GM23248 (cell line): ENCODE measurements around the gene LMF2. TPM values are rescaled to one million over a fixed set of nuclear protein-coding genes. Genes with fewer than 3 reads are reported as not detected.
A peak's percentile ranks its signal among the peaks of the same experiment; 100 is the strongest.

Experiments used
- DNase-seq: peaks from one replicate; pipeline ENCODE4 v3.0.0-alpha.2; 2015
- H2AFZ ChIP-seq: fragments of 200-600 bp; sonication (generic); 2 replicates; pipeline ENCODE4 v1.6.1; 2016; ENCODE audit warnings: antibody characterized with exemption
- H3F3A ChIP-seq: fragments of 200-600 bp; sonication (generic); 2 replicates; pipeline ENCODE4 v1.6.1; 2016; ENCODE audit warnings: mild to moderate bottlenecking, antibody characterized with exemption, mixed run types; ENCODE audit not compliant: insufficient read depth
- H3K27ac ChIP-seq: fragments of 200-600 bp; sonication (generic); 2 replicates; pipeline ENCODE4 v1.5.1; 2016; ENCODE audit warnings: mild to moderate bottlenecking
- H3K27me3 ChIP-seq: fragments of 200-600 bp; sonication (generic); replicated peaks from 2 replicates; pipeline ENCODE4 v1.6.1; 2016; ENCODE audit warnings: mild to moderate bottlenecking; ENCODE audit not compliant: insufficient read depth
- H3K36me3 ChIP-seq: fragments of 200-600 bp; sonication (generic); 2 replicates; pipeline ENCODE4 v1.6.1; 2016; ENCODE audit warnings: low read depth, mild to moderate bottlenecking
- H3K4me1 ChIP-seq: fragments of 200-600 bp; sonication (generic); 2 replicates; pipeline ENCODE4 v1.6.1; 2016; ENCODE audit warnings: mild to moderate bottlenecking; ENCODE audit not compliant: insufficient read depth
- H3K4me2 ChIP-seq: fragments of 200-600 bp; sonication (generic); one replicate; pipeline ENCODE4 v1.6.1; 2016; ENCODE audit warnings: mild to moderate bottlenecking; ENCODE audit not compliant: unreplicated experiment
- H3K4me3 ChIP-seq: fragments of 200-600 bp; sonication (generic); 2 replicates; pipeline ENCODE4 v1.5.1; 2016; ENCODE audit warnings: mild to moderate bottlenecking
- H3K79me2 ChIP-seq: fragments of 200-600 bp; sonication (generic); 2 replicates; pipeline ENCODE4 v1.6.1; 2016; ENCODE audit warnings: mild to moderate bottlenecking; ENCODE audit not compliant: insufficient read depth
- H3K9ac ChIP-seq: fragments of 200-600 bp; sonication (generic); 2 replicates; pipeline ENCODE4 v1.6.1; 2016; ENCODE audit warnings: mild to moderate bottlenecking
- H3K9me2 ChIP-seq: fragments of 200-600 bp; sonication (generic); 2 replicates; pipeline ENCODE4 v1.6.1; 2016; ENCODE audit warnings: mixed run types, mild to moderate bottlenecking, moderate library complexity; ENCODE audit not compliant: insufficient read depth
- H3K9me3 ChIP-seq: fragments of 200-600 bp; sonication (generic); one replicate; pipeline ENCODE4 v1.6.1; 2017; ENCODE audit warnings: low read depth
- H4K20me1 ChIP-seq: fragments of 200-600 bp; sonication (generic); 2 replicates; pipeline ENCODE4 v1.6.0; 2016; ENCODE audit not compliant: insufficient read depth
- EZH2 ChIP-seq: fragments of 200-600 bp; sonication (generic); IDR thresholded peaks from 2 replicates; pipeline ENCODE4 v1.6.1; 2018; ENCODE audit warnings: antibody characterized with exemption, mild to moderate bottlenecking; ENCODE audit not compliant: insufficient read depth, poor library complexity, severe bottlenecking
- EZH2phosphoT487 ChIP-seq: fragments of 200-600 bp; sonication (generic); IDR thresholded peaks from 2 replicates; pipeline ENCODE4 v1.6.1; 2018; ENCODE audit warnings: antibody characterized with exemption, moderate library complexity, mild to moderate bottlenecking, low read depth; ENCODE audit not compliant: insufficient read depth
- WGBS, 2 experiments: methylation state at CpG; one replicate each; pipeline ENCODE4 v1.1.6; 2015 to 2017; ENCODE audit warnings: low lambda C conversion rate in 2 of 2, low coverage in 1 of 2; ENCODE audit errors: missing lambda C conversion rate in 2 of 2; 5-methylcytosine and 5-hydroxymethylcytosine counted together
- in situ Hi-C: fragments of 300-500 bp; cut with MboI; formaldehyde crosslinking; loops from 2 replicates; pipeline ENCODE4 v1.15.0; 2020
- polyA plus RNA-seq: library from polyadenylated mRNA; unstranded; fragments of >200 nt; fragmentation: Nextera tagmentation; extraction: Ambion mirVana; gene quantifications from 2 replicates; pipeline ENCODE4 v1.2.1, GENCODE V29; 2016
- total RNA-seq: library from RNA; depleted of rRNA; stranded (reverse); fragments of >200 nt; shearing (Covaris generic); gene quantifications from 2 replicates; pipeline ENCODE4 v1.2.3, GENCODE V29; 2014

The LMF2 gene
- total and polyA plus RNA-seq, 2 experiments from 2014 or later: 95.0 to 101 TPM

GRCh38 chr22:50498322-50498890 lies 9.1 kb downstream of the LMF2 start:
- H3K27me3 ChIP-seq: no peaks in the 10 kb centered on the region
- H3K79me2 ChIP-seq: no peaks in the 10 kb centered on the region
- no peaks in the 10 kb centered on the region for H3K9me3 ChIP-seq
- TF ChIP-seq EZH2 (no peak), EZH2phosphoT487 (no peak)
- H3K4me1 ChIP-seq: no peaks in the 10 kb centered on the region
- H3K27ac ChIP-seq: no peak overlapping the region
- WGBS, 2 experiments: 6 to 14% methylated on average over 12 to 13 of the region's 13 CpGs
- H3K4me2 ChIP-seq: no peak overlapping the region
- no peak overlapping the region for H3K4me3 ChIP-seq
- peak; percentile 79 for DNase-seq
- H3F3A ChIP-seq: peaks cover 16% of the 10 kb centered on the region; the same call in 1 of the 2 replicates
- no peak overlapping the region for H3K9ac ChIP-seq
- no peaks in the 10 kb centered on the region for H4K20me1 ChIP-seq
- no peaks in the 10 kb centered on the region for H3K36me3 ChIP-seq
- H3K9me2 ChIP-seq: no peaks in the 10 kb centered on the region
- in situ Hi-C loops: no loop called here
- no peak overlapping the region for H2AFZ ChIP-seq

DNA sequence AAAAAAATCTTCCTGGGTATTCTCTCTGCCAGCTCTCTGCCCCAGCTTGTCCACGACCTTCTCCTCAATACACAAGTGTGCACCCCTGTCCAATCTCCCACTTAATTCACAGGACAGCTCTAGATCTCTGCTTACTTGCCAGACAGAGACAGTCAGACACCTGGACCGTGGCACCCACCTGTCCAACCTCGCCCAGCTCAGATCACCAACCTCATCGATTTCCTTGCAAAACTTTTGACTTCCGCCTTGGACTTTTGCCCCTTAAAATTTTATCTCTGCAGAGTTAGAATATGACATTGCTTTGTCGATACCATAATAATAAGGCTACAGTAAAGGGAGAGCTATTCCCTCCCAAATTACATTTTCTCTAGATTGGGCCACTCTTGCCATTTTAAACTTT lies 10.4 kb downstream of the LMF2 start:
- TF ChIP-seq EZH2 (no peak), EZH2phosphoT487 (no peak)
- Histone ChIP-seq H3K27me3 (no peaks in the 10 kb centered on the region), H3K4me3 (no peak overlapping the region), H3K9me2 (no peaks in the 10 kb centered on the region), H3K4me2 (no peak overlapping the region), H3F3A (peaks cover 16% of the 10 kb centered on the region; the same call in 1 of the 2 replicates), H4K20me1 (no peaks in the 10 kb centered on the region), H3K4me1 (no peaks in the 10 kb centered on the region), H2AFZ (no peak overlapping the region), H3K79me2 (no peaks in the 10 kb centered on the region), H3K36me3 (no peaks in the 10 kb centered on the region), H3K9me3 (no peaks in the 10 kb centered on the region), H3K27ac (no peak overlapping the region), H3K9ac (no peak overlapping the region)
- DNase-seq: no peak
- in situ Hi-C loops: no loop called here
- WGBS, 2 experiments: 60% methylated on average over 6 of the region's 6 CpGs

DNA sequence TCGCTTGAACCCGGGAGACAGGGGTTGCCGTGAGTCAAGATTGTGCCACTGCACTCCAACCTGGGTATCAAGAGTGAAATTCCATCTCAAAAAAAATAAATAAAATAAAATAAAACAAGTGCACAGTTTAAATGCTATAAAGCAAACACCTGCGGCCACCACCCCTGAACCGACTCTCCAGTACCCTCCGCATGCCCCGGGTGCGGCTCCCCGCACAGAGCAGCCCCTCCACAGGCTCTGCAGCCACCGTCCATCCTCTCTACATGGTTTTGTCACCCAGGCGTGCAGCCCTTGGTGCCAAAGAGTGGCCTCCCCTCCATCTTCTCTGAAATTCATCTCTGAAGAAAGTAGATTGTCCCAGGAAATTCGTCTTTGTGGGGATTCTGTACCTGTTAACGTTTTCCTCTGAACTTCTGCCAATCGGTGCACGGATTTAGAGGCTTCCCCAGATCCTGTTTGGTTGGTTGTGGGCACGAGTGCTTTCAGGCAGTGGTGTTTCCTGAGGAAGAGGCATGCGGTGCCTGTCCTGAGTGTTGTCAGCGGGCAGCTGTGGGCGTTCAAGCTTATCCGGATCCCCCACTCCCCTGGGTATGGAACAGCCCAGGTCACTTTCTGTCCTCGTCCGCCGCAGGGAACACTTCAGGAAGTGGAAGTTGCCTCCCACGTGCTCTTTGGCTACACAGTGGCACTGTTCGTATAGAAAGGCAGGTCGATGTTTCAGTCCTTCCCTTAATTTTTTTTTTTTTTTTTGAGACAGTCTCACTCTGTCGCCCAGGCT lies 16.8 kb downstream of the LMF2 start:
- H3K27me3 ChIP-seq: no peaks in the 10 kb centered on the region
- H3K79me2 ChIP-seq: no peaks in the 10 kb centered on the region
- no peaks in the 10 kb centered on the region for H3K9me3 ChIP-seq
- DNase-seq: no peak
- H3K9me2 ChIP-seq: no peaks in the 10 kb centered on the region
- H3K4me2 ChIP-seq: no peak overlapping the region
- no peaks in the 10 kb centered on the region for H3K4me1 ChIP-seq
- no peaks in the 10 kb centered on the region for H4K20me1 ChIP-seq
- H3F3A ChIP-seq: no peaks in the 10 kb centered on the region
- no peak overlapping the region for H3K4me3 ChIP-seq
- no peaks in the 10 kb centered on the region for H3K36me3 ChIP-seq
- H3K9ac ChIP-seq: no peak overlapping the region
- no peak for TF ChIP-seq EZH2phosphoT487
- TF ChIP-seq EZH2: no peak
- no peak overlapping the region for H2AFZ ChIP-seq
- in situ Hi-C loops: no loop called here
- H3K27ac ChIP-seq: no peak overlapping the region
- 80 to 81% methylated on average over 27 of the region's 27 CpGs for WGBS, 2 experiments

- H2AFZ ChIP-seq: no peak overlapping the region
- no peak overlapping the region for H3K4me3 ChIP-seq
- in situ Hi-C loops: no loop called here
- H3K4me1 ChIP-seq: no peaks in the 10 kb centered on the region
- no peak overlapping the region for H3K9ac ChIP-seq
- TF ChIP-seq EZH2phosphoT487 (no peak), EZH2 (no peak)
- H3K79me2 ChIP-seq: no peaks in the 10 kb centered on the region
- no peak overlapping the region for H3K4me2 ChIP-seq
- no peak for DNase-seq
- no peaks in the 10 kb centered on the region for H3F3A ChIP-seq
- no peaks in the 10 kb centered on the region for H4K20me1 ChIP-seq
- H3K27me3 ChIP-seq: no peaks in the 10 kb centered on the region
- H3K36me3 ChIP-seq: no peaks in the 10 kb centered on the region
- no peak overlapping the region for H3K27ac ChIP-seq
- no peaks in the 10 kb centered on the region for H3K9me2 ChIP-seq
- 71 to 74% methylated on average over 25 to 28 of the region's 31 CpGs for WGBS, 2 experiments
- no peaks in the 10 kb centered on the region for H3K9me3 ChIP-seq
Observed at GRCh38 chr22:50489363-50490243, 17.9 kb downstream of the LMF2 start.
